ENCODE data around the gene RNF144B.
"Not testable (repeated sequence)": the region's sequence is repeated elsewhere in the genome, so short reads cannot be mapped to it uniquely, and the experiment has no call there.

Gene RNF144B

GRCh38 chr6:18387061-18387721 lies at the start of gene RNF144B:
RNF144B (plus strand) TSS chr6:18387350; CDS start chr6:18399535, 12,185 bp downstream.
- FAIRE-seq: no peak

GRCh38 chr6:18339599-18339998 lies 47.6 kb upstream of the RNF144B start:
- FAIRE-seq: no peak

- no peak for FAIRE-seq
Observed at GRCh38 chr6:18340781-18341551, 46.2 kb upstream of the RNF144B start.

GRCh38 chr6:18342223-18342622 lies 44.9 kb upstream of the RNF144B start:
- FAIRE-seq: no peak

GRCh38 chr6:18343741-18344140 lies 43.4 kb upstream of the RNF144B start:
- FAIRE-seq: no peak

GRCh38 chr6:18347021-18347577 lies 40.1 kb upstream of the RNF144B start:
- FAIRE-seq: no peak

- FAIRE-seq: no peak
Observed at GRCh38 chr6:18347866-18348265, 39.3 kb upstream of the RNF144B start.

- FAIRE-seq: no peak
Observed at GRCh38 chr6:18349386-18349785, 37.8 kb upstream of the RNF144B start.

GRCh38 chr6:18350271-18350670 lies 36.9 kb upstream of the RNF144B start:
- FAIRE-seq: no peak

- no peak for FAIRE-seq
Observed at GRCh38 chr6:18350712-18351111, 36.4 kb upstream of the RNF144B start.

- no peak for FAIRE-seq
Observed at GRCh38 chr6:18352001-18352400, 35.1 kb upstream of the RNF144B start.

GRCh38 chr6:18352842-18353241 lies 34.3 kb upstream of the RNF144B start:
- no peak for FAIRE-seq

- no peak for FAIRE-seq
Observed at GRCh38 chr6:18353251-18353650, 33.9 kb upstream of the RNF144B start.

- not testable (repeated sequence) for FAIRE-seq
Observed at GRCh38 chr6:18357546-18357945, 29.6 kb upstream of the RNF144B start.

GRCh38 chr6:18359237-18359885 lies 27.8 kb upstream of the RNF144B start:
- no peak for FAIRE-seq

- no peak for FAIRE-seq
Observed at GRCh38 chr6:18360188-18360587, 27.0 kb upstream of the RNF144B start.

- FAIRE-seq: no peak
Observed at GRCh38 chr6:18362058-18362561, 25.0 kb upstream of the RNF144B start.

GRCh38 chr6:18363746-18364145 lies 23.4 kb upstream of the RNF144B start:
- no peak for FAIRE-seq

- not testable (repeated sequence) for FAIRE-seq
Observed at GRCh38 chr6:18364561-18364960, 22.6 kb upstream of the RNF144B start.

- FAIRE-seq: no peak
Observed at GRCh38 chr6:18367371-18367770, 19.8 kb upstream of the RNF144B start.

- FAIRE-seq: no peak
Observed at GRCh38 chr6:18368277-18369105, 18.7 kb upstream of the RNF144B start.

- no peak for FAIRE-seq
Observed at GRCh38 chr6:18371010-18371409, 16.1 kb upstream of the RNF144B start.

Data from TTC549 (cell line).